GM13976 (cell line): ENCODE results near the gene SLC39A8.

Source experiments
- DNase-seq: peaks from one replicate; pipeline ENCODE4 v3.0.0; 2012; ENCODE audit warnings: low spot score
- in situ Hi-C: fragments of 300-500 bp; cut with MboI; formaldehyde crosslinking; loops from one replicate; pipeline ENCODE4 v1.12.0; 2022; ENCODE audit warnings: low sequenced_read_pairs, mixed read lengths, inconsistent platforms; ENCODE audit not compliant: unreplicated experiment
- TF ChIP-seq, protein P1 (sequence below): IDR thresholded peaks from 2 replicates; pipeline ENCODE4 v1.5.1; 2012; ENCODE audit warnings: borderline replicate concordance, mild to moderate bottlenecking; ENCODE audit not compliant: insufficient read depth; ENCODE audit errors: extremely low read depth, missing control alignments, control extremely low read depth

Gene SLC39A8

DNA sequence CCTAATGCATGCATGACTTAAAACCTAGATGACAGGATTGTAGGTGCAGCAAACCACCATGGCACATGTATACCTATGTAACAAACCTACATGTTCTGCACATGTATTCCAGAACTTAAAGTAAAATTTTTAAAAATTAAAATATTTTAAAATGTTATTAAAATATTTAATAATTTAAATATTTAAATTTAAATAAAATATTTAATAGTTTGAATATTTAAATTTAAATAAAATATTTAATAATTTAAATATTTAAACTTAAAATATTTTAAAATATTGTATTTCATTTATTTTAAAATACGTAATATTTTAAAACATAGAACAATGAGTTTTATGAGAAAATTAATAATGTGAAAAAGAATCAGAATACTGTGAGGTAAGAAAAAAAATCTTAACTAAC is 117.9 kb downstream of the SLC39A8 start:
- TF ChIP-seq, protein P1, sequence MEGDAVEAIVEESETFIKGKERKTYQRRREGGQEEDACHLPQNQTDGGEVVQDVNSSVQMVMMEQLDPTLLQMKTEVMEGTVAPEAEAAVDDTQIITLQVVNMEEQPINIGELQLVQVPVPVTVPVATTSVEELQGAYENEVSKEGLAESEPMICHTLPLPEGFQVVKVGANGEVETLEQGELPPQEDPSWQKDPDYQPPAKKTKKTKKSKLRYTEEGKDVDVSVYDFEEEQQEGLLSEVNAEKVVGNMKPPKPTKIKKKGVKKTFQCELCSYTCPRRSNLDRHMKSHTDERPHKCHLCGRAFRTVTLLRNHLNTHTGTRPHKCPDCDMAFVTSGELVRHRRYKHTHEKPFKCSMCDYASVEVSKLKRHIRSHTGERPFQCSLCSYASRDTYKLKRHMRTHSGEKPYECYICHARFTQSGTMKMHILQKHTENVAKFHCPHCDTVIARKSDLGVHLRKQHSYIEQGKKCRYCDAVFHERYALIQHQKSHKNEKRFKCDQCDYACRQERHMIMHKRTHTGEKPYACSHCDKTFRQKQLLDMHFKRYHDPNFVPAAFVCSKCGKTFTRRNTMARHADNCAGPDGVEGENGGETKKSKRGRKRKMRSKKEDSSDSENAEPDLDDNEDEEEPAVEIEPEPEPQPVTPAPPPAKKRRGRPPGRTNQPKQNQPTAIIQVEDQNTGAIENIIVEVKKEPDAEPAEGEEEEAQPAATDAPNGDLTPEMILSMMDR = no peak
- DNase-seq = no peak
- in situ Hi-C loops = no loop called here

DNA sequence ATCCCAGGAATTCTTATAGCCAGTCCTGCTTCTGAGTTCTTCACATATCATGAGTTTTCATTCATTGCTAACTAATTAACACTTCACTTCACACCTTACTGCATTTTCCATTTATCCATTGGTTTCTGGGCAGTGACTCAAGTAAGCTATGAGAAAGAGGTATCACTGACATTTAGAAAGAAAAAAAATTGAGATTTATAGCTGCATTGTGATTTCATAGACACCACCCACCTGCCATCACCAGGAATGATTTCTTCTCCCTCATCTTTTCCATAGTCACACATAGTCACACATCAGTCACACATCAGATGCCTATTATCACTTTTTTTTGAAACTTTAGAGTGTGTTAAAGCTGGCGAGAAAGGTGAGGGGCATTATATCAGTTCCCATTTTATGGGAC is 121.8 kb downstream of the SLC39A8 start:
- TF ChIP-seq, protein P1 = no peak
- in situ Hi-C loops = no loop called here
- DNase-seq = no peak

DNA sequence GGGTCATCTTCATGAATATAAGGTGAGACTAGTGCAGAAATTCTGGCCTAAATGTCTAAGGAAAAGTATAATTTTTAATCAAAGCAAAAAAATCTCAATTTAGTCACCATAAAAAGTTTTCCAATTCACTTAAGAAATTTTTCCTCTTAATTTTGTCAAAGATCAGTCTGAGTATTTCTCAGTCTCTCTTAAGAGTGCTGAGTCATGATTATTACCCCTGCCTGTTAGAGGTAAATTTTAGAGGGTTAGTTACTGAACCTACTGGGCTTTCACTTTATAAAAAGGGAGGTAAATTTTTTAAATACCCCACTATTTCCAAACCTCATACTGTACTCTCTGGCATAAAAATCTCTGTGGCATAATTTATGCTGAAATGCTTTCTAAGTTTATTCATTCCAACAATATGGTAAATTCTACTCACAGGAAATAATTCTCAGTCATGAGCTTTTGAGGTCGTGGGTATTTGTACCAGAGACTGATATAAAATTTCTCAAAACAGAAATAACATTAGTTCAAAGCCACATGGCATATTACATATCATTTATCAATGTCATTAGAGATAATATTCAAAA is 122.4 kb downstream of the SLC39A8 start:
- DNase-seq = no peak
- in situ Hi-C loops = no loop called here

DNA sequence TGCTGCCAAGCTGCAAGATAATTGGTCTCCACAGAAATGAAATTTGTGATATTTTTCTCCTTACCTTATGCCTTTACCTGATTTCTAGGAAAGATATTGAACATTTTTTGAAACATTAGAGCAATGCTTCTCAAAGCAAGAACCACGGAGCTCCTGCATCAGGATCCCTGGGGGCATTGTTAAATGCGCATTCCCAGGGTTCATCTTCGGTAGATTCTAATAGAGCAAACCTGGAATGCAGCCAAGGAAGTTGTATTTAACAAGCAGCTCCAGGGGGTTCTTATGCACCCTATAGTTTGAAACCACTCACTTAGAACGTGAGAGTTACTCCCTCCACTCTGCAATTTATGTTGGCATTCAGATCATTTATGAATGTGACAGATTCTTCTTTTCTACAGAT is 126.2 kb downstream of the SLC39A8 start:
- in situ Hi-C loops = no loop called here
- DNase-seq = no peak
- TF ChIP-seq, protein P1 = no peak

More for the DNA sequence above, 122.4 kb downstream of the SLC39A8 start:
- TF ChIP-seq, protein P1 = no peak

DNA sequence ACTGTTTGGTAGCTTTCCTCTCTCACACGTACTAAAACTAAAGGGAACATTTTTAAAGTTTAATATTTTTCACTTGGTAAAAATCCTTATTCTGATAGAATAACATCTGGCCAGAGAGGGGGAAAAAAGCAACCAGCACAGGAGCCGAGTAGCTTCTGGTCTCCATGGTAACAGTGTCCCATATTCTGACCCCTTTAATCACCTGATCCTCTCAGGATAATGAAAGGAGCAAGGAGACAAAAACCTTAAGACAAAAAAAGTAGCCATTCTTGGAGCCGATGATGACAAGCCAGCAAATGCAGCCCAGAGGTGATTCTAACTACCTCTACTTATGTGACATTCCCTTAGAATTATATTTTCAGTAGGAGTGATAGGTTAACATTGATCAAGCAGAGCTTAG is 126.6 kb downstream of the SLC39A8 start:
- no peak for DNase-seq
- in situ Hi-C loops = no loop called here
- TF ChIP-seq, protein P1 = no peak

DNA sequence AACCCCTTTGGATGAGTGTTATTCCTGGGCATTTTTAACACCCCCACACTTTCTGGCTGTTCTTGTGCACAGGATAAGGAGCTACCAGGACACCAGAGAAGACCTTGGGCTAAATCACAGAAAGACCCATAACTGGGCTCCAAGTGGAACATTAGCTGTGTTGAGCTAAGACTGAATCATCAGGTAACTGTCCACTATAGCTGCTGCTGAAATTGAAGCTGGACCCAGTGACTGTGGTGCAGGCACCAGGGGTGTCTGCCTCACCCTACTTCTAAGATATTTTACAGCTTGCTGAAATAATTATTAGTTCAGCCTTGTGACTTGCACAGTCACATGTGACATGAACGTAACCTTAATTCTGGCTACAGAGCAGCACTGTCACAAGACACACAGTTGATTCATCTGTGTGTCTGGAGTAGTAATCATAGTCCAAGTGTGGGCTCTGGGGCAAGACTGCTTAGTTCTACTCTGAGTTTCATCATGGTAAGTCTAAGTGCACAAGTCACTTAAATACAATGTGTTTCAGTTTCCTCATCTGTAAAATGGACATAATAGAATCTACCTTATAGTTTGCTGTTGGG is 127.4 kb downstream of the SLC39A8 start:
- TF ChIP-seq, protein P1 = no peak
- DNase-seq = no peak
- in situ Hi-C loops = no loop called here
